Uterus (tissue), 2 donors: ENCODE data around the gene KLHL17.

Experiments
- CTCF ChIP-seq, 4 experiments: fragments of 200-600 bp in 2 of 4; fragments of 450-650 bp in 2 of 4; sonication (generic) in 2 of 4; IDR thresholded peaks; one replicate each; pipeline ENCODE4 v1.5.1; 2016 to 2019; ENCODE audit warnings: antibody characterized with exemption in 4 of 4, mild to moderate bottlenecking in 2 of 4, moderate library complexity in 1 of 4
- POLR2A ChIP-seq, 2 donors: fragments of 450-650 bp; IDR thresholded peaks; one replicate each; pipeline ENCODE4 v1.6.1; 2016; ENCODE audit warnings: antibody characterized with exemption in 2 of 2, mild to moderate bottlenecking in 1 of 2, moderate library complexity in 1 of 2

- TF ChIP-seq POLR2A (IDR thresholded peaks at IDR 0.05): no peak
- TF ChIP-seq CTCF (IDR thresholded peaks at IDR 0.05): no peak
Observed at GRCh38 chr1:912740-913301, 47.6 kb upstream of the KLHL17 start.
